A673 (cell line): Measurements from ENCODE around the gene CCDC83.

ENCODE experiments used
- EZH2 ChIP-seq: fragments of 200-600 bp; sonication (generic); IDR thresholded peaks from 2 replicates; pipeline ENCODE4 v1.6.1; 2017; ENCODE audit warnings: borderline replicate concordance, low read depth, mild to moderate bottlenecking, mixed read lengths, antibody characterized with exemption, low read length; ENCODE audit not compliant: poor library complexity, severe bottlenecking
- TF ChIP-seq, protein P1 (sequence below): fragments of 300-800, 200-600 bp; sonication (generic); conservative IDR thresholded peaks from 2 replicates; pipeline ENCODE4 v1.5.1; 2017; ENCODE audit warnings: low read depth, mild to moderate bottlenecking, antibody characterized with exemption, low read length, moderate library complexity, mixed read lengths

DNA sequence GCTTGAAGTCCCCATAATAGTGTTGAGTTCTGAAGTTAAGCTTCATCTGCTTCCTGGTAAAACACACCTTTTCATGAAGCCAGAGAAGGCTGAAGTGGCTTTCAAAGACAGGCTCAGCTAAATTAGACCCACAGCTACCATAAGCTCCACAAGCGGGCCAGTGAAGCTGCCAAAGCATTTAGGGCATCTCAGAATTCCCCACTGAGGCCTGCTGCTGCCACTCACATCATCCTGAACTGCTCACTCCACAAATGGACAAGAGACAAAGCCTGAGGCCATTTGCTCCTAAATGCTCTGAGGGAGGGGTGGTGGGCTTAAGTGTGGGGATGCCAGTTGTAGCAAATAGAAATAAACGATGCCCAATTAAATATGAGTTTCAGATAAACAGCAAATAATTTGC, 14.6 kb downstream of the CCDC83 start:
- TF ChIP-seq, protein P1, sequence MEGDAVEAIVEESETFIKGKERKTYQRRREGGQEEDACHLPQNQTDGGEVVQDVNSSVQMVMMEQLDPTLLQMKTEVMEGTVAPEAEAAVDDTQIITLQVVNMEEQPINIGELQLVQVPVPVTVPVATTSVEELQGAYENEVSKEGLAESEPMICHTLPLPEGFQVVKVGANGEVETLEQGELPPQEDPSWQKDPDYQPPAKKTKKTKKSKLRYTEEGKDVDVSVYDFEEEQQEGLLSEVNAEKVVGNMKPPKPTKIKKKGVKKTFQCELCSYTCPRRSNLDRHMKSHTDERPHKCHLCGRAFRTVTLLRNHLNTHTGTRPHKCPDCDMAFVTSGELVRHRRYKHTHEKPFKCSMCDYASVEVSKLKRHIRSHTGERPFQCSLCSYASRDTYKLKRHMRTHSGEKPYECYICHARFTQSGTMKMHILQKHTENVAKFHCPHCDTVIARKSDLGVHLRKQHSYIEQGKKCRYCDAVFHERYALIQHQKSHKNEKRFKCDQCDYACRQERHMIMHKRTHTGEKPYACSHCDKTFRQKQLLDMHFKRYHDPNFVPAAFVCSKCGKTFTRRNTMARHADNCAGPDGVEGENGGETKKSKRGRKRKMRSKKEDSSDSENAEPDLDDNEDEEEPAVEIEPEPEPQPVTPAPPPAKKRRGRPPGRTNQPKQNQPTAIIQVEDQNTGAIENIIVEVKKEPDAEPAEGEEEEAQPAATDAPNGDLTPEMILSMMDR, result no peak
- TF ChIP-seq EZH2, result no peak
